Activated CD4-positive, CD25-positive, alpha-beta regulatory T cell treated with anti-CD3 and anti-CD28 coated beads, Interleukin-2, amount 50 U/mL, for 16 hours (primary cell): ENCODE measurements around the gene RPUSD3.

Source experiments
- DNase-seq: peaks from one replicate; pipeline ENCODE4 v3.0.0-alpha.2; 2020; ENCODE audit warnings: low read depth, low spot score

RPUSD3 gene

DNA sequence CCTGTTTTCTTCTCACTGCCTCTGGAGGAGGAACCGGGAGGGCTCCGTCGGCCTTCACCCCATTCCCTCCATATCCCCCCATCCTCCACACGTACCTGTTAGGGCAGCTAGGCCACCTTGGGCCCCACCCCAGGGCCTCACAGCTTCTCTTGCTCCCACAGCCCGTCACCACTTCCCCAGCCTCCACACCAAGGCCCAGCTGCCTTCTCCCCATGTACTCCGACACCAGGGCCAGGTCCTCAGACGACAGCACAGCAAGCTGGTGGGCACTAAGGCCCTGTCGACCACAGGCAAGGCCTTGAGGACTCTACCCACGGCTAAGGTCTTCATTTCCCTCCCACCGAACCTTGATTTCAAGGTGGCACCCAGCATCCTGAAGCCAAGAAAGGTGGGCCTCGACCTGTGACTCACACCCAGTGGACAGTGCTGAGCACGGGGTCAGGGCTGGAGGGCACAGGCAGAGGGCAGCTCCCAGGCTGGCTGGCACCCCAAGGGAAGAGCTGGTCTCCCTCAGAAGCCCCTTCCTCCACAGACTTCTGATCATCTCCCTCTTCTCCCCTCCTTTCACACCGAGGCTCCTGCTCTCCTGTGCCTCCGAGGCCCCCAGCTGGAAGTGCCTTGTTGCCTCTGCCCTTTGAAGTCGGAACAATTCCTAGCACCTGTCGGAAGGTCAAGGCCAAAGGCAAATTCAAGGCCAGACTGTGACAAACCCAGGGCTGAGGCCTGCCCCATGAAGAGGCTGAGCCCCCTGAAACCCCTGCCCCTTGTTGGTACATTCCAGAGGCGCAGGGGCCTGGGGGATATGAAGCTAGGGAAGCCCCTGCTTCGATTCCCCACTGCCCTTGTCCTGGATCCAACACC lies 9.1 kb downstream of the RPUSD3 start:
- DNase-seq = no peak

GRCh38 chr3:9833078-9833477 lies 10.7 kb downstream of the RPUSD3 start:
- no peak for DNase-seq

DNA sequence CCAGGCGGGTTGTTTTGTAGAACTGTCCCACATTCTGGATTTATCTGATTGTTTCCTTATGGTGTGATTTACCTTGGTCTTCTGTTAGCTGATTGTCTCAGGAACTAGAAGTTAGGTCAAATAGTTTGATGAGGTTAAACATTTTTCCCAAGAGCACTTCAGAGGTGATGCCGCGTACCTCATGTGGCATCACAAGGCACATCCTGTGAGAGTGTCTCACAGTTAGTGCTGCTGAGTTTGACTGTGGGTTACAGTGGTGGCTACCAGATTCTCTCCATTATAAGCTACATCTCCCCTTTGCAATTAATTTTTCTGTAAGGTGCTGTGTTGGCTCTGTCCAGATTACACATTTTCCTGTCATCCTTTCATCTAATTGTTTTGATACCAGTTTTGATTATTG lies 12.6 kb downstream of the RPUSD3 start:
- DNase-seq = no peak

DNA sequence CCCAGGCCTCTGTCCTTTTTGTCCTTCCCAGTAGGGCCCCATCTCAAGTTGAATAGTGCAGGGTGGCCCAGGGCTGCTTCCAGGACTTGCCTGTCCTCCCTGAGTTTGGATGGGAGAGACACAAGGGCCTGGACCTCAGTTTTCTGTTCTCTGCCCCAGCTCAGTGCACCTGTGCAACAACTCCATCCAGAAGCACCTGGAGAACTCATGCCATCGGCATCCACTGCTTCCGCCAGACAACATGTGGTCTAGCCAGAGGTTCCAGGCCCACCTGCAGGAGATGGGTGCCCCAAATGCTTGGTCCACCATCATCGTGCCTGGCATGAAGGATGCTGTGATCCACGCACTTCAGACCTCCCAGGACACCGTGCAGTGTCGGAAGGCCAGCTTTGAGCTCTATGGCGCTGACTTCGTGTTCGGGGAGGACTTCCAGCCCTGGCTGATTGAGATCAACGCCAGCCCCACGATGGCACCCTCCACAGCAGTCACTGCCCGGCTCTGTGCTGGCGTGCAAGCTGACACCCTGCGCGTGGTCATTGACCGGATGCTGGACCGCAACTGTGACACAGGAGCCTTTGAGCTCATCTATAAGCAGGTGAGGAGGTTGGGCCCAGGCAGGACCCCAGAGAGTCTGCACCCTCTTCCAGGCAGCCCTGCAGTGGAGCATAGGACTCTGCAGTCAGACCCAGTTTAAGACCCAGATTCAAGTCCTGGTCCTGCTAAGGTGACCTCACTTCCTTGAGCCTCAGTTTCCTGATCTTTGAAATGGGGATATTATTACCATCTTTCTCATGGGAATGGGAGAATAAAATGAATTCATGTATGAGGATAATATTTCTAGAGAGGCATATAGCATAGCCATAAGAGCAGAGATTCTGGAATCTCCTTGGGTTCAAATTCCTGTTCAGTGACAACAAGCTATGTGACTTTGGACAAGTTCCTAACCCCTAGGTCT lies 14.7 kb downstream of the RPUSD3 start:
- DNase-seq = no peak

DNA sequence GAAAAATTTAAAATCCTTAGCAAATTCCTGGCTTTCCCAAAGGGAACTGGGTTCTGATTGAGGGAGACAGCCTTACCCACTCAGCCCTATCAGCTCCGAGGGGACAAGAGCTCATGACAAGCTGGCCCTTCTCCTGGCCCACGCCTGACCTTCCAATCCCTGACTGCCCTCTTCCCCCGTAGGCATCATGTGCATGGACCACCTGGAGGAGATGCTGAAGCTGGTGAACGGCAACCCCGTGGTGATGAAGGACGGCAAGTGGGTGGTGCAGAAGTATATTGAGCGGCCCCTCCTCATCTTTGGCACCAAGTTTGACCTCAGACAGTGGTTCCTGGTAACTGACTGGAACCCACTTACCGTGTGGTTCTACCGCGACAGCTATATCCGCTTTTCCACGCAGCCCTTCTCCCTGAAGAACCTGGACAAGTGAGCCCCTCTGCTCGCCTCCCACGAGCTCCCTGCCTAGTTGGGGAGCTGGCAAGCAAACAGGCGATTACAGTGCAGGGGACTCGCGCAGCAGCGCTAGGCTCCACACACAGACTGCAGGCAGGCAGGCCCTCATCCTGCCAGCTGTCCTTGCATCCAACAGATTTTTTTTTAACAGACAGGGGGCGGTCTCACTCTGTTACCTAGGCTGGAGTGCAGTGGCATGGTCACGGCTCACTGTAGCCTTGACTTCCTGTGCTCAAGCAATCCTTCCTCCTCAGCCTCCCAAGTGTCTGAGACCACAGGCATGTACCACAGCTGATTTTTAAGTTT lies 16.8 kb downstream of the RPUSD3 start:
- no peak for DNase-seq

GRCh38 chr3:9825451-9826040 lies 18.3 kb downstream of the RPUSD3 start:
- DNase-seq = no peak

DNA sequence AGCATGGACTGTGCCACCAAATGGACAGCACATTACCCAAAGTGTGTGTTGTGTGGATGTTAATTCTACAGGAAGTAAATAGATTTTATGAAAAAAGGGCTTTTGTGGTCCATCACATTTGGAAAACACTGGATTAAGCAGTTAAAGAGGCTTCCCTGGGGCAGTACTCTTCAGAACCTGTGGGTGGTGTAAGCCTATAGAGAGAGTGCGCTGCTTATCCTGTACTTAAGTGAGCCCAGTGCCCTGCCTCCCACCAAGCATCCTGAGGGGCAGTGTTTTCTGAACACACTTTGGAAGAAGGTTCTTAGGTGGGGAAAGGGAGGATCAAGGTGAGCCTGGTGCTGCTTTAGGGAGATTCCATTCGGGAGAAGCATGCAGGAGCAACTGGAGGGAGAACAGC lies 22.9 kb downstream of the RPUSD3 start:
- DNase-seq = no peak

DNA sequence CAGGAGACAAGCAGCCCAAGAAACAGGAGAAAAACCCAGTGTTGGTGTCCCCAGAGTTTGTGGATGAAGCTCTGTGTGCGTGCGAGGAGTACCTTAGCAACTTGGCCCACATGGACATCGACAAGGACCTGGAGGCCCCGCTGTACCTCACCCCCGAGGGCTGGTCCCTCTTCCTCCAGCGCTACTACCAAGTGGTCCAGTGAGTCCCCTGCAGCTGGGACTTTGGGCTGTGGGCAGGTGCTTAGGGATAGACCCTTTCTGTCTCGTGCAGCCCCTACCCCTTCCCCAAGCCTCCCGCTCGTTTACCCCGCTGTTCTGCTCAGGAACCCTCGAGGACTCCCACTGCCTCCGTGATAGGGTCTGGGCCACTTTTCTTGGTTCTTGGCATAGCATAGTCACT lies 23.3 kb downstream of the RPUSD3 start:
- DNase-seq = no peak

DNA sequence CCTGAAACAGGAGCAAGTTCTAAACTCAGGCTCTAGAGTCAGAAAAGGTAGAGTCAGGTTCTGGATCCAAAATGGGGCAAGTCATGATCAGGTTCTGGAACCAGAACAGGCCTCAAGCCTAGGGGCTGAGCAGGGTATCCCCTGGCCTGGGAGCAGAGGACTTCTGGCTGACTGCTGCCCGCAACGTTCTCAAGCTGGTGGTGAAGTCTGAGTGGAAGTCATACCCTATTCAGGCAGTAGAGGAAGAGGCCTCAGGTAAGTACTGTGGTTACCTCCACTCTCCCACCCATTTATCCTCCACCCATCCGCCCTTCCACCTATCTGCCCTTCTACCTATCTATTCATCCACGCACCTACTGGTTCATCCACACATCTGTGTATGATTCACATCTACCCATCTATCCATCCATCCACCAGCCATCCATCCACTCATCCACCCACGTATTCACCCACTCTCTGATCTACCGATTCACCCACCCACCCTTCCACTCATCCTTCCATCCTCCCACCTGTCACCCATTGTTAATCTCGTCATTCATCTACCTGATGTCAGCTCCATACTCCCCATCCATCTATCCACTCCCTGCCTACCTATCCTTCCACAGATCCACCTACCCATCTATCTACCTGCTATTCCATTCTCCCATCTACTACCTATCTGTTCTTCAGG lies 25.0 kb downstream of the RPUSD3 start:
- DNase-seq = no peak

GRCh38 chr3:9817436-9817835 lies 26.4 kb downstream of the RPUSD3 start:
- DNase-seq = no peak

DNA sequence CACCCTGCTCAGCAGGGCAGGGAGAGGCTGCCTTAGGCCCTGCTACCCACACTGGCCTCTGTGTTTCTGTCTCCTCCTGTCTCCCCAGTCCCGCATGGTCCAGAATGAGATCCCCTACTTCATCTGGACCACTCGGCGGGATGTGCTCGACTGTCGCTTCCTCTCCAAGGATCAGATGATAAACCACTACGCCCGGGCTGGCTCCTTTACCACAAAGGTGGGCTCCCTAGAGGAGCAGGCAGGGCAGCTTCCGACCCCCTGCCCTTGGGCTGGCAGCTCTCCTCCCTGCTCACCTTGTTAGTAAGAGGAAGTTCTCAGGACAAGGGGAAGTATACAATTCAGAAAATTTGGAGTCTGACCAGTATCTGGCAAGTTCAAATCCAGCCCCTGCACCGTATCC lies 27.8 kb downstream of the RPUSD3 start:
- no peak for DNase-seq

DNA sequence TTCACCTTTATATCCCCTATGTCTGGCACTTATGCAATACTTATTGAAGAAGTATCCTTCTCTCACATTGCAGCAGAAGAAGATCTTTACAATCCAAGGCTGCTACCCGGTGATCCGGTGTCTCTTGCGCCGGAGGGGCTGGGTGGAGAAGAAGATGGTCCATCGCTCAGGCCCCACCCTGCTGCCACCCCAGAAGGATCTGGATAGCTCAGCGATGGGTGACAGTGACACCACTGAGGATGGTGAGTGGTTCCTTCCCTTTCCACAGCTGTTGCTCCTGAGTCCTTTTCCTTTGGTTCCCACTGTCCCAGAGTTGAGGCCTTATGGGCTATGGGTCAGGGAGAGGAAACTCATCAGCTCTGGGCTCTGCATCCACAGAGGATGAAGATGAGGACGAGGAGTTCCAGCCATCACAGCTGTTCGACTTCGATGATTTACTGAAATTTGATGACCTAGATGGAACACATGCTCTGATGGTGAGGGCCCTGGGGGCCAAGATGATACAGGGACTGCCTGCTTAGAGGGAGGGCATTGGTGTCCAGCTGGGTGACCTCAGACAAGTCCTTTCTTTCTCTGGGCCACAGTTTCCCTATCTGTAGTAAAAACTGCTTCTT lies 30.8 kb downstream of the RPUSD3 start:
- no peak for DNase-seq

DNA sequence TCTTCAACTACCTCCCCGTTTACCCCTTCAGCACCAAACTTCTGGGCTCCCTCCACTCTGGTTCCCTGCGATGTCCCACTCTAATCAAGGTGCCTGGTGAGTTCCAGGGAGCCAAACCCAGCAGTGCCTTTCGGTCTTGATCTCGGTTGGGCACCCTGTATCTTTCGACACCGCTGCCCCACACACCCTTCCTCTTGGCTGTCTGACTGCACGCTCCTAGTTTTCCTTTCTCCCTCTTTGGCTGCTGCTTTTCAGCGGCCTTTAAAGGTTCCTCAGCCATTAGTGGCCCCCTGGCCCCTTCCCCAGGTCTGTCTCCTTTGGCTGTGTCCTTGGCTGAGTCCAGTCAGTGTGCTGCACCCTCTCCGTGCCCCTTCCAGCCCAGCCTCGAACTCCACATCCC lies 33.0 kb downstream of the RPUSD3 start:
- no peak for DNase-seq

- DNase-seq = no peak
Observed at GRCh38 chr3:9810433-9810770, 33.4 kb downstream of the RPUSD3 start.

- DNase-seq = no peak
Observed at GRCh38 chr3:9809615-9810432, 34.0 kb downstream of the RPUSD3 start, which contains the start of gene TTLL3. Gene TTLL3, plus strand, starts transcription at chr3:9810262. Its CDS starts 400 bp downstream, at chr3:9810662.

- DNase-seq = no peak
Observed at GRCh38 chr3:9809239-9809614, 34.6 kb downstream of the RPUSD3 start.

GRCh38 chr3:9808345-9809037 lies 35.3 kb downstream of the RPUSD3 start:
- peak; percentile 12 for DNase-seq

DNA sequence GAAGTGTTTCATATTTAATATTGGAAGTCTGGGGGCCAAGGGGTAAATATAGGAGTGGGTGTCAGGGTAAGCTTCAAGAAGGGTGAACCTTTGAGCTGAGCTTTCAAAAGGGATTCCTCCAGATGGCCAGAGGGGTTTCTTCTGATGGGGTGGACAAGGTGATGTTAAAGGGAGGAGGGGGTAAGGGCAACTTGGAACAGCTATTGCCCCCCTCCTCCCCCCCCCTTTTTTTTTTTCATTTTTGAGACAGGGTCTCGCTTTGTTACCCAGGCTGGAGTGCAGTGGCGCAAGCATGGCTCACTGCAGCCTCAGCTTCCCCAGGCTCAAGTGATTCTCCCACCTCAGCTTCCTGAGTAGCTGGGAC lies 35.8 kb downstream of the RPUSD3 start:
- DNase-seq = no peak
